ENCODE data around the gene CIDEC. TPM values are rescaled to one million over a fixed set of nuclear protein-coding genes. Genes with fewer than 3 reads are reported as not detected.

CIDEC gene
- total and polyA plus RNA-seq, 2 of the 13 experiments (the other 11 are each of a cell fraction or from before 2014, with no cell fraction given) = 2.5 to 10.4 TPM

DNA sequence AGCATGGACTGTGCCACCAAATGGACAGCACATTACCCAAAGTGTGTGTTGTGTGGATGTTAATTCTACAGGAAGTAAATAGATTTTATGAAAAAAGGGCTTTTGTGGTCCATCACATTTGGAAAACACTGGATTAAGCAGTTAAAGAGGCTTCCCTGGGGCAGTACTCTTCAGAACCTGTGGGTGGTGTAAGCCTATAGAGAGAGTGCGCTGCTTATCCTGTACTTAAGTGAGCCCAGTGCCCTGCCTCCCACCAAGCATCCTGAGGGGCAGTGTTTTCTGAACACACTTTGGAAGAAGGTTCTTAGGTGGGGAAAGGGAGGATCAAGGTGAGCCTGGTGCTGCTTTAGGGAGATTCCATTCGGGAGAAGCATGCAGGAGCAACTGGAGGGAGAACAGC lies 59.1 kb downstream of the CIDEC start (continued):
- TF ChIP-seq STAG1 (CRISPR knock-in tag; IDR thresholded peaks at IDR 0.05) = peak; percentile 40
- no peak for TF ChIP-seq ZNF597 (CRISPR knock-in tag; IDR thresholded peaks at IDR 0.05)
- no peak for TF ChIP-seq HBP1 (CRISPR knock-in tag; IDR thresholded peaks at IDR 0.05; ENCODE audit: low read depth)
- no peak for TF ChIP-seq ISX (CRISPR knock-in tag; conservative IDR thresholded peaks at IDR 0.05)
- no peak for TF ChIP-seq ZNF543 (CRISPR knock-in tag; IDR thresholded peaks at IDR 0.05)
- TF ChIP-seq MEIS1 (CRISPR knock-in tag; IDR thresholded peaks at IDR 0.05; ENCODE audit: borderline replicate concordance) = no peak

DNA sequence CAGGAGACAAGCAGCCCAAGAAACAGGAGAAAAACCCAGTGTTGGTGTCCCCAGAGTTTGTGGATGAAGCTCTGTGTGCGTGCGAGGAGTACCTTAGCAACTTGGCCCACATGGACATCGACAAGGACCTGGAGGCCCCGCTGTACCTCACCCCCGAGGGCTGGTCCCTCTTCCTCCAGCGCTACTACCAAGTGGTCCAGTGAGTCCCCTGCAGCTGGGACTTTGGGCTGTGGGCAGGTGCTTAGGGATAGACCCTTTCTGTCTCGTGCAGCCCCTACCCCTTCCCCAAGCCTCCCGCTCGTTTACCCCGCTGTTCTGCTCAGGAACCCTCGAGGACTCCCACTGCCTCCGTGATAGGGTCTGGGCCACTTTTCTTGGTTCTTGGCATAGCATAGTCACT lies 59.5 kb downstream of the CIDEC start:
- 91% methylated on average over 11 of the region's 12 CpGs for WGBS (ENCODE audit: low lambda C conversion rate)
- Histone ChIP-seq H3K9ac (ENCODE audit: insufficient read depth, low read depth, low read length) (no peak overlapping the region), H3K4me1 (ENCODE audit: insufficient read depth, low read length) (no peaks in the 10 kb centered on the region), H3K4me3 (replicated peaks in 1 of 3; ENCODE audit: insufficient read depth in 1 of 3, low read depth in 2 of 3, low read length in 3 of 3) (no peak overlapping the region), H3K79me2 (ENCODE audit: insufficient read depth, low read length) (no peaks in the 10 kb centered on the region), H4K20me1 (ENCODE audit: insufficient read depth, low read length) (no peaks in the 10 kb centered on the region), H2AFZ (ENCODE audit: low read length) (no peak overlapping the region), H3K4me2 (ENCODE audit: low read depth, low read length) (no peak overlapping the region), H3K27me3 (ENCODE audit: control insufficient read depth in 1 of 2, insufficient read depth in 2 of 2, low read length in 2 of 2) (no peaks in the 10 kb centered on the region), H3K9me3 (ENCODE audit: low read length) (no peaks in the 10 kb centered on the region), H3K27ac (ENCODE audit: extremely low read length, insufficient read depth, low read length) (no peak overlapping the region), H3K36me3 (replicated peaks in 1 of 2; ENCODE audit: control insufficient read depth in 1 of 2, insufficient read depth in 2 of 2, low read length in 2 of 2) (peaks cover 1 to 3% of the 10 kb centered on the region in 2 experiments; a peak in 1 of 5 replicates)
- ChIA-PET CTCF (ENCODE audit: low intra/inter-chr PET ratio, low total read pairs) (no interaction called here), POLR2A (no interaction called here)
- in situ Hi-C loops (cut with HindIII; ENCODE audit: extremely low pct_ligation_motif_present, low pct_unique_long_range_greater_than_20kb) = no loop called here
- intact Hi-C loops (cut with micrococcal nuclease; ENCODE audit: unreplicated experiment) = no loop called here
- BruUV-seq (replicated peaks) = no TSS peak
- peak; percentile 28 for ATAC-seq
- FAIRE-seq = no peak
- DNase-seq (ENCODE audit: low spot score) = no peak
- TF ChIP-seq HNRNPUL1 (IDR thresholded peaks at IDR 0.05; ENCODE audit: low read depth, low read length) = no peak
- no peak for TF ChIP-seq CENPX (CRISPR knock-in tag; IDR thresholded peaks at IDR 0.05)
- TF ChIP-seq ZBTB33 (CRISPR knock-in tag; IDR thresholded peaks at IDR 0.05) = no peak
- no peak for TF ChIP-seq GTF3A (CRISPR knock-in tag; conservative IDR thresholded peaks at IDR 0.05)
- TF ChIP-seq ZNF672 (CRISPR knock-in tag; IDR thresholded peaks at IDR 0.05) = no peak
- TF ChIP-seq ZMYM2 (CRISPR knock-in tag; IDR thresholded peaks at IDR 0.05) = no peak
- no peak for TF ChIP-seq ETV6 (CRISPR knock-in tag; conservative IDR thresholded peaks at IDR 0.05)
- no peak for TF ChIP-seq PHB2 (IDR thresholded peaks at IDR 0.05; ENCODE audit: partially characterized antibody)
- TF ChIP-seq RFXAP (CRISPR knock-in tag; IDR thresholded peaks at IDR 0.05; ENCODE audit: borderline replicate concordance) = no peak
- no peak for TF ChIP-seq ZNF468 (CRISPR knock-in tag; IDR thresholded peaks at IDR 0.05)
- no peak for TF ChIP-seq ELF4 (CRISPR knock-in tag; IDR thresholded peaks at IDR 0.05; ENCODE audit: borderline replicate concordance)

Data from HepG2 (cell line).